ENCODE data around the gene GOLGA2.

GOLGA2 gene

DNA sequence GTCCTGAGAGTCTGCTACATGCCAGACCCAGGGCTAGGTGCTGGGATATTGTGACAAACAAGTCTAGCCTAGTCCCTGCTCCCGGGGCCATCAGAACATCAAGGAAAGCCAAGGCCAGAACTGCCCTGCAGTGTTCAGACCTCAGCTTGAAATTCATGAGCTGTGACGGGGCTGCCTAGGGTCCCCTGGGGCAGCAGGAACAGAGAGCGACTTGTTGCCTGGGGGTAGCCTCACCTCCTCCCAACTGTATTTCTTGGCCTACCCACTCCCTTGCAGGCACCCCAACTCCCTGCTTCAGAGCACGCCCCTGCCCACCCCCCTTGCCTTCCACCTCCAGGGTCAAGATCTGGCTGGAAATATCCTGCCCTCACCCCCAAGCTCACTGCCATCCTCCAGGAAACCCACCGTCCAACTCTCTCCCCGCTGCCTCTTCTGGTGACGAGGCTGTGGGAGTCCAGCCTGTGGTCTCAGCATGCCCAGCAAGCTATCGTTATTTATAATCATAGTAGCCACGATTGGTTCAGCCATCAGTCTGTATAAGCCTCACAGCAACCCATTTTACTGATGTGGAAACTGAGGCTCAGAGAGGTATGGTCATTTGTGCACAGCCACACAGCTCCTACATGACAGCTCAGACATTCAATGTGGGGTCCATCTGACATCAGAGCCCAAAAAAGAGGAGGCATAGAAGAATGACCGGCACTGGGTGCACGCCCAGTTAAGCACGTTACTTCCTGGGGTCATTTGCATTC, 61.9 kb downstream of the GOLGA2 start:
- no peak for DNase-seq (ENCODE audit: low spot score)

DNA sequence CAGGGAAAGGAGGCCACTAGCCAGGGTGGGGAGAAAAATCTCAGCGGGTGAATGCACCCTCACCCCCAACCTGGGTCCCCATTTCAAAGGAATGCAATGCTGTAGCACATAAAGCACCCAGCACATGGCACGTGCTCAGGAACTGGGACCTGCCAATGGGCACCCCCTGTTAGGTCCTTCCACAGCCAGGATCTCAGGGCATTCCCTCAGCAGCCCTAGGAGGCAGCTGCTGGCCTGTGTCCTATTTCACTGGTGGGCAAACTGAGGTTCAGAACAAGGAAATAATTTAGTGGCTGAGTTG, 63.9 kb downstream of the GOLGA2 start:
- DNase-seq (ENCODE audit: low spot score) = no peak

DNA sequence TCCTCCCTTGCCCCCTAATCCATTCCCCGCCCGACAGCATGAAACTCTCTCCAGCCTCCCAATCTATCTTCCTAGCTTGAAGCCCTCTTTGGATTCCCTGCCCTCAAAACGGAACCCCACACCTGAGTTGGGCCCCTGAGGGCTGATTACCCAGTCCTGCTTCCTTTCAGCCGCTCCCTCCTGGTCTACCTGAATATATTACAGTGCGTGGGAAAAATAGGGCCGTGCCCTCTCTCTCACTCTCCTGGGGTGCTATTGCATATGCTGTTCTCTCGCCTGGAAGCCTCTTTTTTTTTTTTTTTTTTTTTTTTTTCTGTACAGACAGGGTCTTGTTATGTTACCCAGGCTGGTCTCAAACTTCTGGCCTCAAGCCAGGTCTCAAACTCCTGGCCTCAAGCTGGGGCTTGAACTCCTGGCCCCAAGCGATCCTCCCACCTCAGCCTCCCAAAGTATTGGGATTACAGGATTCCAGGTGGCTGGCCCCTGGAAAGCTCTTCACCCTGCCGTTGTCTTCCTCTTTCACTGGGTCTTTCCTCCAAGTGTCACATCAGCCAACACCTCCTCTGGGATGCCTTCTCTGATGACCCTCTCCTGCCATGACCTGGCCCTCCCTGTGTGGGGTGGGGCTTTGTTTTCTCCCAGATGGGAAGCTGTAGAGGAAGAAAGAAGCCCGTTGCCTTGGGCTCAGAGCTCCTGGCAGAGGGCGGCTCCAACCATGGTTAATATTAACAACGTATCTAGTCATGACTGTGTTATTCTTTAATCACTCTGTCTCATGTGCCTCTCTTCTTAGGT, 64.4 kb downstream of the GOLGA2 start:
- DNase-seq (ENCODE audit: low spot score) = no peak

GRCh38 chr9:128208946-128209669, 66.7 kb downstream of the GOLGA2 start:
- no peak for DNase-seq (ENCODE audit: low spot score)

GRCh38 chr9:128208386-128208785, 67.4 kb downstream of the GOLGA2 start:
- no peak for DNase-seq (ENCODE audit: low spot score)

- DNase-seq (ENCODE audit: low spot score) = no peak
Measured at GRCh38 chr9:128206916-128207910, 68.6 kb downstream of the GOLGA2 start.

- no peak for DNase-seq (ENCODE audit: low spot score)
Measured at GRCh38 chr9:128206484-128206883, 69.3 kb downstream of the GOLGA2 start.

Measured in COLO829 (cell line).